GM21381 (cell line): ENCODE results near the gene TLL2.

Experiments
- ATAC-seq: cut with Tn5 transposase; IDR thresholded peaks from one replicate; pipeline ENCODE4 v1.9.1; 2021; ENCODE audit warnings: mild to moderate bottlenecking, moderate library complexity; ENCODE audit not compliant: unreplicated experiment

TLL2 gene

DNA sequence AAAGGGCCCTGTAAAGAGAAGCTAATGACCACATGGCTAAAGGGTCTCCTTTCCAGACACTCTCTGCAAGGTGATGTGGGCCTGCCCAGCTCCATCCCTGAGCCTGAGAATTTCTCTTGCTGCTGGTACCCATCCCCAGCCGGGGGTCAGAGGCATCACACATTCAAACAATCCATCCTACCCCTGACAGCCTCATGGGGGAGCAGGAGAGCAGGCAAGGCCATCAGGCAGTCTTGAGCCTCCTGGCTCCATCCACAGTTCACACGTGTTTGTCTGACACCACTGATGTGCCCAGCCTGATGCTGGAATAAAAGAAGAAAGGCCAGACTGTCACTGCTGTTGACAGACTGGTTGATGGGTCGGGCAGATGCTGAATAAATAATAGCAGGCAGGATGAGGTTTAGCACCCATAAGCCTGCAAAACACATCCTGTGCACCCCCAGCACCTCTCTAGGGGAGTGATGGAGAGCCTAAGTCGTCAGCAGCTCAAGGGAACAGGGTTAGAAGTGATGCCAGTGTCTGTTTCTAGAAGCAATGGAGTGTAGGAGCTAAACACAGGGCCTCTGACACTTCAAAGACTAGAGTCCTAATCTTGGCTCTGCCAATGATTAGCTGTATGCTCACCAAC is 43.5 kb downstream of the TLL2 start:
- ATAC-seq = no peak

GRCh38 chr10:96468845-96469244 is 44.9 kb downstream of the TLL2 start:
- no peak for ATAC-seq

DNA sequence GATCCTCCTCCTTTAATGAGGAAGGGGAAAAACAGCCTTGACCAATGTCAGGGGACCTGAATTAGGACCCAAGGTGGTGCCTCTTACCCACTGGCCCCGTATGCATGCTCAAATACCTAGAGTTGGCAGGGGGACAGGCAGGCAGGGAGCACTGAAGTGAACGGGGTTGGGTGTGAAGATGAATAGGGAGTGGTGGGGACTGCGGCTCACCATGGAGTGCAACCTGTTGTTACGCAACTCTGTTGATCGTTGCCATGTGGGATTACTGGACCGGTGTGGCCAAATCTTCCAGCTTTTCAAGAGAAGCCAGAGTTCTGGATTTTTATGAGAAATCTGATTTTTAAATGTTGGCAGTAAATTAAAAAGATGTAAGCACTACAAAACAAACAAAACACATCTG is 48.1 kb downstream of the TLL2 start:
- ATAC-seq = no peak

GRCh38 chr10:96463562-96463961 is 50.2 kb downstream of the TLL2 start:
- no peak for ATAC-seq

- ATAC-seq = no peak
Observed at GRCh38 chr10:96462606-96463151, 51.0 kb downstream of the TLL2 start.

DNA sequence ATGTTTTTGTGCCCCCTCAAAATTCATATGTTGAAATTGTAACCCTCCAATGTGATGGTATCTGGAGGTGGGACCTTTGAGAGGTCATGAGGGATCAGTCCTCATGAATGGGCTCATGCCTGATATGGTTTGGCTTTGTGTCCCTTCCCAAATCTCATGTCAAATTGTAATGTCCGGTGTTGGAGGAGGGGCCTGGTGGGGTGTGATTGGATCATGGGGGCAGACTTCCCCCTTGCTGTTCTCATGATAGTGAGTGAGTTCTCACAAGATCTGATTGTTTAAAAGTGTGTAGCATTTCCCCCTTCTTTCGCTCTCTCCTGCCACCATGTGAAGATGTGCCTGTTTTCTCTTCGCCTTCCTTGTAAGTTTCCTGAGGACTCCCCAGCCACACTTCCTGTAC is 53.4 kb downstream of the TLL2 start:
- ATAC-seq = no peak

DNA sequence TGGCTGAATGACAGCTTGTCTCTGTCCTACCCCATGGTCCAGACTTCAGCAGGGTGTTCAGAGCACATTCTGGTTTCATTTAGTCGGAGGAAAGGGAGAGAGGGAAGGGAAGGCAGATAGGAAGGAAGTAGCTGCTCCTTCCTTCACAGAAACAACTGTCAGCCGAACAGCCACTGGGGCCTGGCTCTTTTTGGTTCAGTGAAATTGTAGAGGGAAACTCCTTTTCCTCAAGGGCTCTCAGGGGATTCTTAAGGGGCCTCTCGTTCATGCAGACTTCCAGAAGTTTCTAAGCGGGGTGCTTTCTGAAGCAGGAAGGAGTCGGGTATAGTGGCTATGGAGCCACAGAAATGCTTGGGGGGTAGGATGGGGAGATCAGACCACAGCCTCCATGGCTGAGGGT is 56.4 kb downstream of the TLL2 start:
- no peak for ATAC-seq

GRCh38 chr10:96456296-96456840 is 57.4 kb downstream of the TLL2 start:
- ATAC-seq = no peak

GRCh38 chr10:96453856-96454583 is 59.7 kb downstream of the TLL2 start:
- no peak for ATAC-seq

DNA sequence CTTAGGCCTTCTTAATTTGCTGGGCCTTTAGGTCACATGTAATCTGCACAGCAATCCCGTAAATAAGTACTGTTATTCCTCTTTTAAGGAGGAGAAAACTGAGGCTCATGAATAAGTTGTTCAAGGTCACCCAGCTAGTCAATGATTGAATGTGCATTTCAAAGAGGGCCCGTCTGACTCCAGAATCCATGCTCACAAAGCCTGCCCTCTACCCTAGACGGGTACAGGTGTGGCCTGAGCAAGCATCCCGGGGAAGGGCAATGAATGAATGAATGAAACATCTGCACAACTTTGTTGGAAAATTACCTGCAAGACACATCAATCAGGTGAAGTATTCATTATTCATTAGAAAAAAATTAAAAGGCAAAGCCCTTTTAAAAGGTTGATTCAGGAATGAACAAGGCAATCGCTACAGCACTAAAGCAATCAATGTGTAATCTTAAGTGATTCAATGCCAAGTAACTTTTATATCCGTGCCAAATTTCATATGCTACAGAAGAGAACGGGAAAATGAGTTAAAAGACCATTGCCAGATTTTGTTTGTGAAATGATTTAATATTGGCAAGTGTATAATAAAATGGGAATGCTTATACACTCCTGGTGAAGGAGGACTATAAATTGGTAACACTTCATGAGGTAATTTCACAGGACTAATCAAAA is 61.1 kb downstream of the TLL2 start:
- ATAC-seq = no peak

DNA sequence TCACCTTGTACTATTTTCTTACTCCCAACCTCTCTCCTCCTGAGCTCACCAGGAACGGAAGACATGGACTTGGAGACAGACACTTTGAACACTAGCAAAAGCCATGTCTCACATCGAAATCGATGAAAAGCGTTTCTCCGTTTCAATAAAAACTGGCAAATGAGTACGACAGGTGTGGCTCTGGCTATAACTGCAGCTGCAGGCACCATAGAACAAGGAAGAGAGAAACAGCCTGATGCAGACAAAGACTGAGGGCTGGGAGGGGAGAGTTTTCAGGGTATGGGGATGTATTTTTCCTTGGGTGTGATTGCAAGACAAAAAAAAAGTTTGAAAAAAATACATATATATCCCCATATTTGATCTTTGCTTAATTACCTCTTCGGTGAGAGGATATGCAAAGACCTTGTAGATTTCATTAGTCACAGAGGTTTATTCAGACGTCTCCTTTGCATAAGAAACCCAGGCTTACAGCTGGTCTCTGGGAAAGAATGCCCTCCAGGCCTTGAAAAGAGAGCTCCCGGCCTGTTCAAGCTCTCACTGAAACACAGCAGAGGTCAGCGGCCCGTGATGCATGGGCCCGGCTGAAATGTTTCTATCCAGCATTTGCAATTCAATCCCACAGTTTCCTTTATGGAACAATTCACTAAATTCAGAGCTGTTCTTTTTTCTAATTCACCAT is 63.1 kb downstream of the TLL2 start:
- ATAC-seq = no peak

DNA sequence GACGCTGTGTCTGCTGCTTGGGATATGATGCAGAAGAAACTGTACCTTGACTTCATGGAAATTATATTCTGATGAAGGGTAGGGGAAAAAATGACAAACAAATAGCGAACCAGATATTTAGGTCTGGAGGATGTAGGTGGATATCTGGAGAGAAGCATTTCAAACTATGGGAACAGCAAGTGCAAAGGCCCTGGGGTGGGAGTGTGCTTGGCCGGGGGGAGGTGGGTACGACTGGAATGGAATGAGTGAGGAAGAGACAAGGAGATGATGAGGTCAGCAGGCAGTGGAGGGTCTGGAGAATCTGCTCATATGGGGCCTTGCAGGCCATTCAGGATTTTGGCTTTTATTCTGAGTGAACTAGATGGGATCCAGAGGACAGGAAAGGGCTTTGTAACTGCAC is 65.2 kb downstream of the TLL2 start:
- no peak for ATAC-seq

DNA sequence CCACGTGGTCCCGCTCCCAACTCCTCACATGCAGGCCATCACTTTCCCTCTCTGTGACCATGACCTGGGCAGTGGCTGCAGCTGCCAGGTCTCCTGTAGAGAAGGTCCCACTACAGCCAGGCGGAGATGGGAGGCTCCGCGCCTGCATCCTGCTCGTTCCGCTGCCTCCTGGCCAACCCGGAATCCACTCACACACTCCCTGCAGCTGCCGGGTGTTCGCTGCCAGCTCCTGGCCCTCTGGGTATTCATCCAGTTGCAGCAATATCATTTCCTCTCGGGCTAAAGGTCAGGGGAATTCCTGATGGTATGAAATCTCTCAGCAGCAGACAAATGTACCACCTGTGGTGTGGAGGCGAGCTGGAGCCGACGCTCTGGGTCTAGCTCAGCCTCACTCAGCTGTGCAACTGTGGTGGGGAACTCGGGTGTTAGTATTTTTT is 65.7 kb downstream of the TLL2 start:
- no peak for ATAC-seq

DNA sequence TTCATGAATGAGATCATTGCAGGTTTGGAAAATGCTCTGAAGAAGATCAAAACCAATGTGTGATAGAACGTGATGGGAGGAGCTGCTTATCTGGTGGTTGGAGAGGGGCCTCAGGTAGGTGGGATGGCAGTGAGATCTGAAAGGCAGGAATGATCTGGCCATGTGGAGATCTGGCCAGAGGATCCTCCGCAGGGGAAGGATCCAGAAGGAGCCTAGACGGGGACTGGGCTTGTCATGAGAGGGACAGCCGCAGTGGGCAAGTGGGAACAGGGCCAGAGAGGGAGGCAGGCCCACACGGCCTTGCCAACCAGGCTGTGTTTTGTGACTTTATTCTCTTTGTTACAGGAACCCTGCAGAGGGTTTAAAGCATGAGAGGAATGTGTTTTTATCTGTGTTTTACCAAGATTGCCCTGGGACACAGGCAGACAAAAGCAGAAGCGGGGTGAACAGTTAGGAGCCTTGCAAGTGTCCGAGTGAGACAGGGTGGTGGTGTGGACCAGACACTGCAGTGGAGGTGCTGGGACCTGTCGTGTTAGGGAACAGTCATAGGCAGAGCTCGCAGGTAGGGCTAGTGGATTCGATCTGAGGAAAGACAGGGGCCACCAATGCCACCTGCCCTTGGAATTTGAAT is 66.6 kb downstream of the TLL2 start:
- no peak for ATAC-seq

GRCh38 chr10:96441987-96442643 is 71.6 kb downstream of the TLL2 start:
- ATAC-seq = no peak

- ATAC-seq = no peak
Observed at GRCh38 chr10:96441322-96441885, 72.3 kb downstream of the TLL2 start.

DNA sequence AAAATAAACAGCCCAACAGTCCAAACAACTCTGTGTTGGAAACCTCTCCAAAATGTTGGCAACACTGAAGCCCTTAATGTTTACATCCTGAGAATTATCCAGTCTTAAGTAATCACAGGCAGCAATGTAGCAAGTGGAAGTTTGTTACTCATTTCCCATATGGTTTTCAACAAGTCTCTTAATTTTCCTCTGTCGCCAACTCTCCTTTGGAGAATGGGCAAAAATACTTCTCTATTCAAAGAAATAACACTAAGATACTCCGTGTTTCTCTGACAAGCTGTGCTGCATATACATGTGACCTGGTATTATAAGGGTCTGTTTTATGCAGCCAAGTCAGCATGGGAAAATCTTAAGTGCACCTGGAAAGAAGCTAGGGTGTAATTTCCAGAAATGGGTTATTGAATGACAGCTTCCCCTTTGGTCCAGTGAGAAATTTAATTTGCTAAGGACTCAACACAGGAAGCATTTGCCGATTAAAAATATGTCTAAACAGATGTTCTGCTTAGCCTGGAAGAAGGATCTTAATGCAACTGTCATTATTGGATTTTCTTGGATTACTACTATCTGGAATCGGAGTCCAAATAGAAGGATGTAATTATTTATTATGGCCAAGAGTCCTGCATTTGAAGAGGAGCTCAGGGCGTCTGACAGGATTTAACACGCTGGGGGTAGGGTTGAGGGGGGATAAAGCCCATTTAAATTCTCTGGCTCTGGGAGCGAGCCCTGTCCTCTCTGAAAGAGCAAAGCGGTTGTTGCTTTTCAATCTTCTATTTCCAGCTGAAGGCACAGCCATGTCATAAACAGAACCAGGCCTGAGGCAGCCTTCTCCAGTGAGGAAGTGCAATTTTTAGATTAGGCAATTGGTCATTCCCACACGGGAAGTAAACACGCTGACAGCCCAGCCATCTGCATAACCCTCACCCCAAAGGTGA is 73.1 kb downstream of the TLL2 start:
- no peak for ATAC-seq

DNA sequence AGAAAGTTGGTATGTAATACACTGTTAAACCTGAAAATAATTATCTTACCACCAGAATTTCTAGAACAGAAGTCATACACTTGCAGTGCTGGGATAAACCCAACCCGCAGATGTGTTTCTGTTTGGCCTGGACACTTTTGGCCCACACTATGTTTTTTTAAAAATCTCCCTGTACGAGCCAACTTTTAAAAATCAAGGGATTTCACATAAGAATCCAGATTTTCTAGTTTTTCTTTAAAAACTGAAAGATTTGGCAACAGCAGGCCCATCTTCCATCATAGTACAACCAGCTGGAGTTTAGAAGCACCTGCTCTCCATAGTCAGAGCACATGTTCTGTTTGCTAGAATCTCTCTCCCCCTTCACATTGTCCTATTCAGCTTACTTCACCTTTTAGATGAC is 74.0 kb downstream of the TLL2 start:
- no peak for ATAC-seq

DNA sequence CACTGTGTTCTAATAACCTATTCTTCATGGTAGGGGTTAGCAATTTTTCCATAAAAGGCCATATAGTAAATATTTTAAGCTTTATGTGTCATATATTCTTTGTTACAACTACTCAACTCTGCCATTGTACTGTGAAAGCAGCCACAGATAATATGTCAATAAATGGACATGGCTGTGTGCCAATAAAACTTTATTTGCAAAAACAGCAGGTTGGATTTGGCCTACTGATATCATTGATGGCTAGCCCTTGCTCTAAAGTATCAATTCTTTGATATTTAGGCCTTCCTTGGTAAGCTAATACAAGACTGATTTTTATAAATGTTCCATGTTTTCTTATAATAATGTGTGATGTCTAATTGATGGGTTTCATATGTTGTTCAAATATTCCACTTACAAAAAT is 77.7 kb downstream of the TLL2 start:
- ATAC-seq = no peak
